Activated CD8-positive, alpha-beta memory T cell treated with anti-CD3 and anti-CD28 coated beads for 1 hour (primary cell): Measurements from ENCODE around the gene ADRA2B.
"Not testable (repeated sequence)": the region's sequence is repeated elsewhere in the genome, so short reads cannot be mapped to it uniquely, and the experiment has no call there.

Experiments
- DNase-seq, 2 donors: peaks; one replicate each; pipeline ENCODE4 v3.0.0-alpha.2; 2020; ENCODE audit warnings: low read depth in 1 of 2; ENCODE audit errors: extremely low read depth in 1 of 2

Gene ADRA2B

DNA sequence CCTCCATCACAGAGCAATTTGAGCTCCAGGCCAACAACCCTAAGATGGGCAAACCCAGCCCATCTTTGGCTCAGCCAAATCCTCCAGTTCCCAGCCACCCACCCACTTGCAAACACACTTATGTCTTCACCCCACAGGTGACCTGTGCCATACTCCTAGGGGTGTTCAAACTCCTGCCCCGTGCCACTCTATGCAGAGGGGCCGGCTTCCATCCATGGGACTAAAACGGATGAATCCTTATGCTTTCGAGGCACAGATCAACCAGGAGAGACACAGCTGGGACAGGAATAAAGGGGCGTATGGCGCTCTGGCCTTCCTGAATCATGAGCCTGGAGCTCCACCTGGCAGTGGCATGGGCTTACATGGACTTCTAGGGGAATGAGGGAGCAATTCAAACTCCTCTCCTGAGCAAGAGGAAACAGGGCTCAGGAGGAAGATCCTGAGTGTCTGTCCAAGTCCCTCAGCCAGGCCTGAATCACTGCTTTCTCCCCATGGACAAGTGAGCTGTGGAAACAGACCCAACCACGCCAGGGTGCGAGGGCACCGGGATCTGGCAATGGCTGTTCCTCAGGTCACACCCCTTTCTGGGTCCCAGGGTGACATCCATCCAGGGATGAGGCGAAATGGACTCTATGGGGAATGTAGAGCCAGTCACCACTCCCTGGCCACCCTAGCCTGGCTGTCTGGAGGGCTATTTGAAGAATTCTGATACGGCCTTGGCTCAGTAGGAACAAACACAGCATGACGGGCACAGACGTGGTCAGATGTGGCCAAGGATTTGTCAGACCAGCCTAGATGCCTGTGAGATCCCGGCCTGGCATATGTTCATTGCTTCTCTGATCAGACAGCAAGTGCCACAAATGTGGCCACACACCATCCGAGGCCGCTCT lies 45.0 kb downstream of the ADRA2B start:
- DNase-seq: not testable (repeated sequence)

DNA sequence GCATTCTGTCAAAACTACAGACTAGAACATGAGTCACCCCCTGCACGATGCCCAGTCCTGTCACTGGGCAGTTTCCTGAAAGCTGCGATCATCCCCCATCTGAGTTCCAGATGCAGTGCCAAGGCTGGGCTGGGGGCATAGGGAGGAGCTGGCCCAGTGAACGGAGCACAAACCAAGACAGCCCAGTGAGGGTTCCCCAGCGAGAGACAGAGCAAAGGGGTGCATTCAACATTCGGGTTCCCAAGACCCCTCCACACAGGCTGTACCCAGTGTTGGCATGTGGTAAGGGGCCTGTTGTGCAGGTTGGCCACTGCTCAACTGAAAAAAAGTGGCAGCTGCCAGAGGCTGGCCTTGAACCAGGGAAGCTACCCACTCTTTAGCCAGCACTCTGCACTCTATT lies 46.0 kb downstream of the ADRA2B start:
- DNase-seq: not testable (repeated sequence)

DNA sequence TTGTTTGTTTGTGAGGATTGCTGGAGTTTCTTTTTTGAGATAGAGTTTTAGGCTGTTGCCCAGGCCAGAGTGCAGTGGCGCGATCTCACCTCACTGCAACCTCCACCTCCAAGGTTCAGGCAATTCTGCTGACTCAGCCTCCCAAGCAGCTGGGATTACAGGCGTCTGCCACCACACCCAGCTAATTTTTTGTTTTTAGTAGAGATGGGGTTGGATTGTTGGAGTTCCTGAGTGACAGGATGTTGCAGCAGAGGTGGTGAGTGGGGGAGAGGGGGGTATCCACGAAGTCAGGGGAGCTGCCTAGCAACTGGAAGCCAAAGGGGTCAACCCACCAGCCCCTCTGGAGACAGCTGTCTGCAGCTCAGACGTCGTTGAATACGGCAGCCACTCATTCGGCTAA lies 46.5 kb downstream of the ADRA2B start:
- DNase-seq: not testable (repeated sequence)

DNA sequence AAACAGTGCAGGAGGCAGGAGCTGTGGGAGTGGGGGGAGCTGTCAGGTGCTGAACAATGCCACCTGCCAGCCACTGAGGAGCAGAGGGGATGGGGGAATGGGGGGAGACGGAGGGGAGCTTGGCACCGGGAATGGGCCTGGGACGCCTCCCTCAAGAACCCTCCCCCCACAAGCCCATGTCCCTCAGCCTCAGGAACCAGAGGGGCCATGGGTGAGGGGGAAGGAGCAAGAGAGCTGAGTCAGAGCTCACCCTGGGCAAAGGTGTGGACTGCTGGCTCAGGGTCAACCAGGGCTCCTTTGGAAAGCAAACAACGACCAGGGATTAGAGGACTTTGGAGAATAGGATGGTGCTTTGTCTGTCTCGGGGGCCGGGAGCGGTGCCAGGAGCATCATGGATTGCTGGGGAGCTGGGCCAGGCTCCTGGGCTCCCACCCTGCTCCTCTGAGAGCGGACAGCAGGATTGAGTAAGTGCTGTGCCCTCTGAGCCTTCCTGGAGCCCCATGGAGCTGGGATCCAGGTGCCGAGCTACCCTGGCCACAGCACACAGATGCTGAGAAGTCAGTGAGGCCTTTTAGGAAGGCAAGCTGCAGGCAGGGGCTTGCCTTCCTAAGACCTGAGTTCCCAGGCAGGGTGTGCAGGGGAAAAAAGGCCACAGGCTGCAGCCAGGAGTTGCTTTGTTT lies 48.3 kb downstream of the ADRA2B start:
- not testable (repeated sequence) for DNase-seq

DNA sequence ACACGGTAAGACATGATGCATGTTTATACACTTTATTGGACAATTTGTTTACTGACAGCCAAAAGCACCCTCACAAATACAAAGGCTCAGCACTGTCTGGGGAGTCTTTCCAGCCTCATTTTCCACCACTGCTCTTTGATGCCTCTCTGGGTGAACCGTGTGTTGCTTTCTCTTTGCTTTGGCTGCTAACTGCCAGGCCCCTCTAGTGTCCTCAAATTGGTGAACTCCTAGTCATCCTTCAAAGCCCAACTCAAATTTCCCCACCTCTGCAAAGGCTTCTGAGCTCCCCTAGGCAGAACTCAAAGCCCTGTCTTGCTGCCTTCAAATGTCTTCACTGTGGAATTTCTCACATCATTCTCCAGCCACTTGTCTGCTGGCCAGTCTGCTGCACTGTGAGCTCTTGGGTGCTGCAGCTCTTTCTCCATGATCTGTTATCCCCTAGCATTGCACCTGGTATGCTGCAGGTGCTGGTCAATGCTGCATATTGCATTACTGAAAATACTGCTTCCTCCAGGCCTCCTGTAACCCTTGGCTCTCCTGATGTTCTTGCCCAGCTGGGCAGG lies 49.2 kb downstream of the ADRA2B start:
- DNase-seq: not testable (repeated sequence)

DNA sequence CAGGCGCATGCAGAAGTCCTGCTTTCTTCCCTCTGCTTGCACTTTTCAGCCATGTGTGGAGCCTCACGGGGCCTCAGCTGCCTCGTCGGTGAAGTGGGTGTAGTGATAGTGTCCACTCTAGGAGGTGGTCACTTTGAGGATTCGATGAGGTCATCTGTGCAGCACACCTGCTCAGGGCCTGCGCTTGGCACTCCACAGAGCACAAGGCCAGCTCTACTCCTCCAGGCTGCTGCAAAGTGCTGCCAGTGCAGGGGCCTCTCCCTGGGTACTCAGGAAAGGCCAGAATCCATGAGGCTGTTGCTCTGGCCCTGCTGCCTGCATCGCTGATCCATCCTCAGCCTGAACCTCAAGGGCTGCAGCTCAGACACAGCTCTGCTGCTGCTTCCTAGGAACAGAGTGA lies 49.9 kb downstream of the ADRA2B start:
- DNase-seq: not testable (repeated sequence)

DNA sequence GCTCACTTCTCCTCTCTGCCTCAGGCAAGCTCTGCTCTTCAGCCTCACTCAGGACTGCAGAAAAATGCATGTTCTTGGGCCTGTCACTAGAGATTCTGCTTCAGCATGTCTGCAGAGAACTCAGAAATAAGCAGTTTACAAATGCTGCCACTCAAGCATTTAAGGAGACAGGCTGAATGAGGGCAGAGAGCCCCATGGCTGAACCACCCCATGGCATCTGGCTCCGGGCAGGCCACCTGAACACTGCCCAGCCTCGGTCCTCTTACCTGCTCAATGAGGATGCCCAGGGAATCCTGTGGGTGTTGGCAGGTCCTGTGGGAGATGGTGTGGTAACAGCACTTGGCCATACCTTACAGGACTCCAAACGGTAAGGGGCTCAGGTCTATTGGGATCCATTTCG lies 50.4 kb downstream of the ADRA2B start:
- not testable (repeated sequence) for DNase-seq

DNA sequence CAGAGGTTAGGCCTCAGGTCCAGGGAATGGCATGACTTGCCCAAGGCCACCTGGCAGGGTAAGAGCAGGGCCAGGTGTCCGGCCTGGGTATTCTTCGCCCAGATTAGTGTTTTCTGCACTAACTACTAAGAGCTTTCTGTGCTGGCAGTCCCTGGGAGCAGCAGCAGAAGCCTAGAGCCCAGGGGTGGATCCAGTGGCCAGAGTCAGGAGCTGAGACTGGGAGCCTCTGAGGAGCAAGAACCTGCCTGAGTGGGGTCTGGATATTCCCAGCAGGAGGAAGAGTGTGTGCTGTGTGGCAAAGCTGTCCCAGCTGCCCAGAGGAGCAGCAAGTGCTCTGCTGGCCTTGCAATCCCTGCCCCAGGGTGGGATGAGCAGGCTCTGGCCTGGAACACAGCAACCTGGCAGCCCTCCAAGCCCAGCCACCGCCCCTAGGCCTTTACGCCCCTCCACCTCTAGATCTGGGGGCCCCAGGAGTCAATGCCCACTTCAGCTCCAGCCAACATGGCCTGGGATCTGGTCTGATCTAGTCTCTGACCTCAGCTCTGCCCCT lies 50.9 kb downstream of the ADRA2B start:
- no peak for DNase-seq

DNA sequence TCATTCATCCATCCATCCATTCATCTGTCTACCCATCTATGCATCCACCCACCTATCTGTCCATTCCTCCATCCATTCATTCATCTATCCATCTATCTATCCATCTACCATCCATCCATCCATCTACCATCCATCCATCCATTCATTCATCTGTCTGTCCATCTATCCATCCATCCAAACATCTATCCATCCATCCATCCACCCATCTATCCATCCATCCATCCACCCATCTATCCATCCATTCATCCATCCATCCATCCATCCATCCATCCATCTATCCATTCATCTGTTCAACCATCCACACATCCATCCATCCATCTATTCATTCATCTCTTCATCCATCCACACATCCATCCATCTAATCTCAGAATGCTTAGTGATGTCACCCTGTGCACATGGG lies 51.6 kb downstream of the ADRA2B start:
- DNase-seq: not testable (repeated sequence)

DNA sequence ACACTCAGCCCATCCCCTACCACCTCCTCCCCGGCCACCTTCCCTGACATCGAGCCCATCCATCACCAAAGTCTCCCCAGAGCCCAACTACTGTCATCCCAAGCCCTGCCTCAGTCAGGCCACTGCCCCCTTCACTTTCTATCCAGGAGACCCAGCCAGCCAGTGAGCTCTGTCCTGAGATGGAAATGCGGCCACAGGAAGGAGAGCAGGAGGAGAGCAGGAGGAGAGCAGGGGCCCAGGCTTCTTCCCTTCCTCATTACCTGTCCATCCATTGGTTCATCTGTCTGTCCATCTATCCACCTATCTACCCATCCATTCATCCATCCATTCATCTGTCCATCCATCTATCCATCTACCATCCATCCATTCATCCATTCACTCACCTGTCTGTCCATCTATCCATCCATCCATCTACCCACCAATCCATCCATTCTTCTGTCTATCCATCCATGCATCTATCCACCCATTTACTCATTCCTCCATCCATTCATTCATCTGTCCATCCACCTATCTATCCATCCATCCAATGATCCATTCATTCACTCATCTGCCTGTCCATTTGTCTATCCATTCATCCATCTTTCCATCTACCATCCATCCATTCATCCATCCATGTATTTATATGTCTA lies 52.2 kb downstream of the ADRA2B start:
- DNase-seq: not testable (repeated sequence)

DNA sequence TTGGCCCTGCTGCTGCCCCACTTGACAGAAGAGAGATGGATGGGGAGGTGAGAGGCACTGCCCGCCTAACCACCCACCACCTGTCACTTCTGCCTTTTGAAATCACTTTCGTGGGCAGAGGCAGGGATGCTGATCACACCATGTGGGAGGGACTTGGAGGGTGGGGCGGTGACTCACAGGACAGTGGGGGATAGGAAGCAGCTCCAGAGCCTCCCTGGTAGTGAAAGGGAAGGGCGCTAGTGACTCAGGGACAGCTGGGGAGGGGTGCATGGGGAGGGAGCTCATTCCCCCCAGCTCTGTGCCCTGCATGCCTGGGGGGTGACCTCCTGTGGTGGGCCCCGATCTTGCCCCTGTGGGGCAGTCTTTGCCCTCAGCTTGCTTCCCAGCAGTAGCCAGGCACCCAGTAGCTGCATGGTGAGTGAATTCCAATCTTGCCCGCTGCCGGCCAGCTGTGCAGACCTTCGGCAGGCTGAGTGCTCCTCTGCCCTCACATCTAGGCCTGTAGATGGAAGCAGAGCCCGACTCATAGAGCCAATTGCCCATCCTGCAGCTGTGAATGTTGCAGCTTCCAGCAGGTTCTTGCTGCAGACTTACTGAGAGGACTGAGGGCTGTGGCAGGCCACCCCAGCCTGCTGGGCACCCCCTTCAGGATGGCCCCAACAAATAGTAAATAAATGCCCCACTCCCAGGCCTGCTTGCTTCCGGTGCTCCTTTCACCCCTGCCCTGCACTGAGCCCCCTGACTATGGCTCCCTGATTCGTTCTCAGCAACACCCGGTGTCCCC lies 53.1 kb downstream of the ADRA2B start:
- DNase-seq: not testable (repeated sequence)
